Measurements from ENCODE around the gene F7. TPM values are rescaled to one million over a fixed set of nuclear protein-coding genes. Genes with fewer than 3 reads are reported as not detected.

The F7 gene
- total and polyA plus RNA-seq, 2 donors, result 0.14 to 0.24 TPM

DNA sequence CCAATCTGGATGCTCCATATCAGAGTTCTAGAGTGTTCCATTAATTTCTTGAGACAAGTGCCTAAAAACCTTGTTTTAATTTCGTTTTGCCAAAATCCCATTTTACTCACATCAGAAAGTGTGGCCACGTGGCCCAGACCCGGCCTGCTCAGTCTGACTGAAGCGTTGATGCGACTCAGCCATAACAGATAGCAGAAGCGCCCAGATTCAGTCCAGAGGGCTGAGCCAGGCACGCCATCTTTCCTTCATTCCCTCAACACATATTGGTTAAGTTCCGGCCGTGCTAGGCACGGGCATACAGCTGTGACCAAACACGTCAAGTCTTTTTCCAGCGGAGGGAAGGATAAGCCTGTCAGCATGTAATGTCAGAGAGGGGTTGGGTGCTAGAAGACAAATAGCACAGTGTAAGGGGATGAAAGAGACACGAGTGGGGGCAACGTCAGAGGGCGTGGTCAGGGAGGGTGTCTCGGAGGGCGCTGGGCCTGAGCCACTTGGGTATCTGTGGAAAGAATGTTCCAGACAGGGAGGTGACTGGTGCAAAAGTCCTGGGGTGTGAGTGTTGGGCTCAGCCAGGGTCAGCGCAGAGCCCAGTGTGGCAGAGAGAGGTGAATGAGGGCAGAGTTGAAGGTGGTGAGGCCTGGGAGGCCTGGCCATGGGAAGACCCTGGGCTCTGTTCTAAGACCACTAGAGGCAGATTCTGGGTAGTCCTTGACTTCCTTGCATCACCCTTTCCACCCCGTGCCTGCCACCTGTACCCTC, 20.1 kb downstream of the F7 start:
- H3K4me1 ChIP-seq (ENCODE audit: control insufficient read depth in 2 of 2, insufficient read depth in 2 of 2, low read length in 2 of 2), result peaks cover 0 to 4% of the 10 kb centered on the region in 2 donors
- no peak for DNase-seq (ENCODE audit: low read depth in 6 of 9, low spot score in 9 of 9)
- whole genome bisulfite sequencing, result 94% methylated on average over 19 of the region's 19 CpGs
- peaks cover 2 to 12% of the 10 kb centered on the region in 2 donors for H3K9me3 ChIP-seq (ENCODE audit: control insufficient read depth in 2 of 2, insufficient read depth in 1 of 2, low read length in 1 of 2)
- peaks cover 9 to 34% of the 10 kb centered on the region in 2 donors for H3K27me3 ChIP-seq (ENCODE audit: control insufficient read depth in 2 of 2, insufficient read depth in 1 of 2, low read length in 1 of 2)
- no peaks in the 10 kb centered on the region for H3K36me3 ChIP-seq (ENCODE audit: control insufficient read depth in 2 of 2, insufficient read depth in 2 of 2, low read length in 1 of 2)
- no peak overlapping the region for H3K27ac ChIP-seq (ENCODE audit: low read depth in 1 of 2, low read length in 1 of 2)
- H3K4me3 ChIP-seq (ENCODE audit: low read length in 2 of 2), result no peak overlapping the region

DNA sequence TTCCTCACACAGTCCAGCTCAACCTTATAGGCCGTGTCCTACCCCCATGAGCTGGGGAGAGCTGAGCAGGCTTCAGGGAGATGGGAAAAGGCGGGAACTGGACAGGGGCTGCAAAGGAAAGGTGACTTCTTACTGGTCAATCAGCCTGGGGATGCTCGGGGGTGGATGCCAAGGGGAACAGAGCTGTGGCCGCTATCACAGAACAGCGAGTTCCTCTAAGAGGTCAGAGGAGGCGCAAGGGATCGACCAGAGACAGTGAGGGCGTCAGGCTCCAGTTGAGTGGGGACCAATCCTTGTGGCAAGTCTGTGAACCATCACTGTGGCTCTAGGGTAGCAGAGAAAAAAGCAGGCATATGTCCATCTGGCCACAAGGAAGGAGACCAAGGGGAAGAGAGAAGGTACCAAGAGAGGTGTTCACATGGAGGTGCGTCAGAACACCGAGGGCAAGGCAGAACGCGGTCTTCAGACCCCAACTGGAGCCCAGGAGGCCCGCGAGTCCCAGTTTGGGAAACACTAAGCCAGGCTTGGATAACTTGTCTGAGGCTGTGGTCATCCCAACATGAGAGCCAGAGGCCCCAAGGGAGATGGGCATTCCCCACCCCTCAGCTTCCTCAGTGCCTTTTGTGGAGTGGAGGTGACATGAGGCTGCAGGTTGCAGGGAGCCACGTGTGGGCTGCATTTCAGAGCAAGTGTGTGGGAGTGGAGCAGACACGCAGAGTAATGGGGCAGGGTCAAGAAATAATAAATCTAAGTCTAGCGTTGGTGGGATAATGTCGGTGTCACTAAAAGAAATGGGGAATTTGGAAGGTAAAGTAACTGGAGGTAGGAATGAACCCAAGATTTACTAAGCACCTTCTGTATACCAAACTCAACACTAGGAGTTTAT, 20.9 kb downstream of the F7 start:
- no peaks in the 10 kb centered on the region for H3K36me3 ChIP-seq (ENCODE audit: control insufficient read depth in 2 of 2, insufficient read depth in 2 of 2, low read length in 1 of 2)
- H3K27me3 ChIP-seq (ENCODE audit: control insufficient read depth in 2 of 2, insufficient read depth in 1 of 2, low read length in 1 of 2), result peaks cover 9 to 38% of the 10 kb centered on the region in 2 donors
- 92% methylated on average over 18 of the region's 18 CpGs for WGBS
- peaks cover 2 to 12% of the 10 kb centered on the region in 2 donors for H3K9me3 ChIP-seq (ENCODE audit: control insufficient read depth in 2 of 2, insufficient read depth in 1 of 2, low read length in 1 of 2)
- H3K4me1 ChIP-seq (ENCODE audit: control insufficient read depth in 2 of 2, insufficient read depth in 2 of 2, low read length in 2 of 2), result peaks cover 0 to 4% of the 10 kb centered on the region in 2 donors
- no peak for DNase-seq (ENCODE audit: low read depth in 6 of 9, low spot score in 9 of 9)
- no peak overlapping the region for H3K4me3 ChIP-seq (ENCODE audit: low read length in 2 of 2)
- H3K27ac ChIP-seq (ENCODE audit: low read depth in 1 of 2, low read length in 1 of 2), result no peak overlapping the region

DNA sequence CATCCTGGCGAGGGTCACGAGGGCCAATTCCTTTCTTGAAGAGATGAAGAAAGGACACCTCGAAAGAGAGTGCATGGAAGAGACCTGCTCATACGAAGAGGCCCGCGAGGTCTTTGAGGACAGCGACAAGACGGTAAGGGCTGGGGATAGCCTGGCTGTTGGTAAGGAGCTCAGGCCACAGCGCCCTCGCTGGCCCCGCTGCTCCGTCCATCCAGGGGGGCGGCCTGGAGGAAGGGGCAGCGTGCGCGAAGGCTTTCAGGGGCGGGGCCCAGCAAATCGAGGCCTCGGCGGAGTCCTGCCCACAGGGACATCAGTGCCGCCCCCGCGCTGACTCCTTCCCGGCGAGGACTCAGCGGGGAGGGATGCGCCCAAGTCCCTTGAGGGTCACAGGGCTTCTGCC, 23.9 kb downstream of the F7 start:
- Histone ChIP-seq H3K4me1 (ENCODE audit: control insufficient read depth in 2 of 2, insufficient read depth in 2 of 2, low read length in 2 of 2) (peaks cover 0 to 4% of the 10 kb centered on the region in 2 donors), H3K27ac (ENCODE audit: low read depth in 1 of 2, low read length in 1 of 2) (no peak overlapping the region), H3K4me3 (ENCODE audit: low read length in 2 of 2) (peak overlapping the region in 1 of 2 donors; percentile 30), H3K9me3 (ENCODE audit: control insufficient read depth in 2 of 2, insufficient read depth in 1 of 2, low read length in 1 of 2) (peaks cover 2 to 12% of the 10 kb centered on the region in 2 donors), H3K36me3 (ENCODE audit: control insufficient read depth in 2 of 2, insufficient read depth in 2 of 2, low read length in 1 of 2) (no peaks in the 10 kb centered on the region), H3K27me3 (ENCODE audit: control insufficient read depth in 2 of 2, insufficient read depth in 1 of 2, low read length in 1 of 2) (peaks cover 9 to 41% of the 10 kb centered on the region in 2 donors)
- 70% methylated on average over 27 of the region's 27 CpGs for WGBS
- DNase-seq (ENCODE audit: low read depth in 6 of 9, low spot score in 9 of 9), result no peak

DNA sequence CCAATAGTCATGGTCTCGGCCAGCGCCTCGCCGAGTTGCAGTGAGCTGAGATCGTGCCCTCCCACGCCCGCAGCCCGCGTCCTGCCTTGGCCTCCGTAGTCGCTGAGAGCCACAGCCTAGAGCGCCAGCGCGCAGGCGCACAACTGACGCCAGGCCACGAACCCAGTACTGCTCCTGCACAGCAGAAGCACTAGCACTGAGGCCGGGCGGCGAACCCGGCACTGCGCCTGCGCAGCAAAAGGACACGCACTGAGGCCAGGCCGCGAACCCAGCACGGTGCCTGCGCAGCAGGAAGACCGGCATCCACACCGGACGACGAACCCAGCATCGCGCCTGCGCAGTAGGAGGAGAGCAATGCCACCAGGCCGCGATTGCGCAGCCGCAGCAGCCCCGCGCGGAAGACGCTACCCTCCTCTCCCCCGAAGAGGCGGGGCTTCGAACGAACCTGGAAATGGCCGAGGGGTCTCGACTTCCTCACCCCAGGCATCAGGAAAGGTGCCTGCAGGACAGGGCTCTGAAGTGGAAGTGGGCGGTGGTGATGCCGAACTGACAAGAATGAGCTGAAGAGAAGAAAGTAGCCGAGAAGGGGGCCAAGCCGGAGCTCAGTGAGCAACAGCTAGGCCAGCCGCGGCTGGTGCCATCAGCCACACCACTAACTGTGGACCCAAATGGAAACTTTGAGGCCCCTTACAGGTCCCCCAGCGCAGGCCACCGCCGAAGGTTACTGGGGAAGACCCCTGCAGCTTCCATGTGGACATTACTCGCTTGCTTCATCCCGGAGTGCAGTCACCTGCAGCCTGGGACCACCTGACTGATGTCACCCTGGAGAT, 24.5 kb downstream of the F7 start:
- H3K27me3 ChIP-seq (ENCODE audit: control insufficient read depth in 2 of 2, insufficient read depth in 1 of 2, low read length in 1 of 2), result peaks cover 9 to 41% of the 10 kb centered on the region in 2 donors
- H3K27ac ChIP-seq (ENCODE audit: low read depth in 1 of 2, low read length in 1 of 2), result no peak overlapping the region
- peaks cover 2 to 12% of the 10 kb centered on the region in 2 donors for H3K9me3 ChIP-seq (ENCODE audit: control insufficient read depth in 2 of 2, insufficient read depth in 1 of 2, low read length in 1 of 2)
- WGBS, result 48% methylated on average over 60 of the region's 60 CpGs
- H3K4me3 ChIP-seq (ENCODE audit: low read length in 2 of 2), result peak overlapping the region in 1 of 2 donors; percentile 30
- no peaks in the 10 kb centered on the region for H3K36me3 ChIP-seq (ENCODE audit: control insufficient read depth in 2 of 2, insufficient read depth in 2 of 2, low read length in 1 of 2)
- DNase-seq (ENCODE audit: low read depth in 6 of 9, low spot score in 9 of 9), result peak in 2 of 9 donors; percentile 24 to 31
- peaks cover 0 to 4% of the 10 kb centered on the region in 2 donors for H3K4me1 ChIP-seq (ENCODE audit: control insufficient read depth in 2 of 2, insufficient read depth in 2 of 2, low read length in 2 of 2)

DNA sequence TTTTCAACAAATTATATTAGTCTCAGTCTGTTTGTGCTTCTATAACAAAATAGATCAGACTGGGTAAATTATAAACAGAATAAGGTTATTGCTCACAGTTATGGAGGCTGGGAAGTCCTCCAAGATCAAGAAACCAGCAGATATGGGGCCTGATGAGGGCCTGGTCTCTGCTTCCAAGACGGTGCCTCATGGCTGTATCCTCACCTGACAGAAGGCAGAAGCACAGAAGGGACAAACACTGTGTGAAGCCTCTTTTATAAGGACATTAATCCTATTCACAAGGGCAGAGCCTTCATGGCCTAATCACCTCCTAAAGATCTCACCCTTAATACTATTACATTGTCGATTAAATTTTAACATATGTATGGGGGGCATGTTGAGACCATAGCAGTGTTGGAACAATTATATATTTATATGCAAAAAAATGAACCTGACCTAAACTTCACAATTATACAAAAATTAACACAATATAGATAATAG, 29.7 kb downstream of the F7 start:
- Histone ChIP-seq H3K9me3 (ENCODE audit: control insufficient read depth in 2 of 2, insufficient read depth in 1 of 2, low read length in 1 of 2) (peaks cover 0 to under 1% of the 10 kb centered on the region in 2 donors), H3K4me1 (ENCODE audit: control insufficient read depth in 2 of 2, insufficient read depth in 2 of 2, low read length in 2 of 2) (no peaks in the 10 kb centered on the region), H3K4me3 (ENCODE audit: low read length in 2 of 2) (no peak overlapping the region), H3K27me3 (ENCODE audit: control insufficient read depth in 2 of 2, insufficient read depth in 1 of 2, low read length in 1 of 2) (peaks cover 2 to 21% of the 10 kb centered on the region in 2 donors), H3K27ac (ENCODE audit: low read depth in 1 of 2, low read length in 1 of 2) (no peak overlapping the region), H3K36me3 (ENCODE audit: control insufficient read depth in 2 of 2, insufficient read depth in 2 of 2, low read length in 1 of 2) (no peaks in the 10 kb centered on the region)
- WGBS, result 96% methylated on average over 2 of the region's 2 CpGs
- no peak for DNase-seq (ENCODE audit: low read depth in 6 of 9, low spot score in 9 of 9)

DNA sequence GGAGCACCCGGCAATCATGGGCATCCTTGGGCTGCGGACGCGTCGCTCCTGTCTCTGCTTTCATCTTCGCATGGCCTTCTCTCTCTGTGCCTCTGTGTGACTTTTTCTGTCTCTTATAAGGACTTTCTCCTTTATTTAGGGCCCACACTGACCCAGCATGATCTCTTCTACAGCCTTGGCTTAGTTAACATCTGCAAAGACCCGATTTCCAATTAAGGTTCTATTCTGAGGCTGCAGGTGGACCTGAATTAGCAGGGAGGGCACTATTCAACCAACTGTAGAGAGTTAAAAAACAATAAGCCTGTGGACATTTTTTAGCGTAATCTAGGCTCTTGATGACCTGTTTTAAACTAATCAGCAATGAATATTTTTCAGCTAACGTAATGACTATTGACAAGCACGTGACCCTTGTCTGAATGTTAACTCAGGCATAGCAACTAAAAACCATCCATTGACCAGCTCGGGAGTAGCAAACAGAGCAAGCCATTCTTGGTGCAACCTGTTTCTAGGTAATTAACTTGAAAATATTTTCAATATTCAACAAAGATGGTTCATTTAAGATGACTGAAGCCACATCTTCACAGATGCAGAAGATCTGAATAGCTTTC, 32.2 kb downstream of the F7 start:
- Histone ChIP-seq H3K36me3 (ENCODE audit: control insufficient read depth in 2 of 2, insufficient read depth in 2 of 2, low read length in 1 of 2) (no peaks in the 10 kb centered on the region), H3K4me3 (ENCODE audit: low read length in 2 of 2) (no peak overlapping the region), H3K27ac (ENCODE audit: low read depth in 1 of 2, low read length in 1 of 2) (no peak overlapping the region), H3K4me1 (ENCODE audit: control insufficient read depth in 2 of 2, insufficient read depth in 2 of 2, low read length in 2 of 2) (no peaks in the 10 kb centered on the region), H3K9me3 (ENCODE audit: control insufficient read depth in 2 of 2, insufficient read depth in 1 of 2, low read length in 1 of 2) (no peaks in the 10 kb centered on the region), H3K27me3 (ENCODE audit: control insufficient read depth in 2 of 2, insufficient read depth in 1 of 2, low read length in 1 of 2) (peaks cover 0 to 10% of the 10 kb centered on the region in 2 donors)
- DNase-seq (ENCODE audit: low read depth in 6 of 9, low spot score in 9 of 9), result no peak
- WGBS, result 91% methylated on average over 11 of the region's 11 CpGs

DNA sequence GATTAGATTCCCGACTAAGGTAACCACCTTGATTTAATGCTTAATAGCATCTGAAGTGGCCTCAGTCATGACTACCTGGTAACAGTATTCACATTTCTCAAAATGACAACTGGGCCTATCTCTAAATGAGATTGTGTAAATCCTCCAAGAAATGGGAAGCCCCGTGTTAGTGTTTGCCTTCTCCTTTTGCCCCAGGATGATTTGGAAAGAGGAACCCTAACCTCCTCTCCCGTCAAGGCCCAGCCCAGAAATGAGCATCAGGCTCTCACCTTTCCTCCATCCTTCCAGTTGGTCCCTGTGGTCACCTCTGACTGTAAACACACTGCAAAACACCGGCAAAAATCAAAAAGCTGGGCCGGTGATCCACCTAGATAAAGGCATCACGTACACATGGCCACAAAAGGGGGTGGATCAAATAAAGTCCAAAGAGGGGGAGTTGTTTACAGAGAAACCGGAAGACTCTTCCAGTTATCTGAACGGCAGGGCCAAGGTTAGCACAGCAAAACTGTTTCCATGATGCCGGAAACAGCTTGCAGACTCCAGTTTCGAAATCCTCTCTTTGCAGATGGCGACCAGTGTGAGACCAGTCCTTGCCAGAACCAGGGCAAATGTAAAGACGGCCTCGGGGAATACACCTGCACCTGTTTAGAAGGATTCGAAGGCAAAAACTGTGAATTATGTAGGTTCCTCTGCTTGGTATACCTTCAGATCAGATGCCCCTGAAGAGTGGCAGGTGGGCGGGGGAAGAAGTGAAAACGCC, 33.4 kb downstream of the F7 start:
- no peaks in the 10 kb centered on the region for H3K36me3 ChIP-seq (ENCODE audit: control insufficient read depth in 2 of 2, insufficient read depth in 2 of 2, low read length in 1 of 2)
- H3K27me3 ChIP-seq (ENCODE audit: control insufficient read depth in 2 of 2, insufficient read depth in 1 of 2, low read length in 1 of 2), result peaks cover 0 to 10% of the 10 kb centered on the region in 2 donors
- H3K4me1 ChIP-seq (ENCODE audit: control insufficient read depth in 2 of 2, insufficient read depth in 2 of 2, low read length in 2 of 2), result no peaks in the 10 kb centered on the region
- 92% methylated on average over 16 of the region's 16 CpGs for WGBS
- H3K27ac ChIP-seq (ENCODE audit: low read depth in 1 of 2, low read length in 1 of 2), result no peak overlapping the region
- H3K9me3 ChIP-seq (ENCODE audit: control insufficient read depth in 2 of 2, insufficient read depth in 1 of 2, low read length in 1 of 2), result no peaks in the 10 kb centered on the region
- no peak for DNase-seq (ENCODE audit: low read depth in 6 of 9, low spot score in 9 of 9)
- H3K4me3 ChIP-seq (ENCODE audit: low read length in 2 of 2), result no peak overlapping the region

DNA sequence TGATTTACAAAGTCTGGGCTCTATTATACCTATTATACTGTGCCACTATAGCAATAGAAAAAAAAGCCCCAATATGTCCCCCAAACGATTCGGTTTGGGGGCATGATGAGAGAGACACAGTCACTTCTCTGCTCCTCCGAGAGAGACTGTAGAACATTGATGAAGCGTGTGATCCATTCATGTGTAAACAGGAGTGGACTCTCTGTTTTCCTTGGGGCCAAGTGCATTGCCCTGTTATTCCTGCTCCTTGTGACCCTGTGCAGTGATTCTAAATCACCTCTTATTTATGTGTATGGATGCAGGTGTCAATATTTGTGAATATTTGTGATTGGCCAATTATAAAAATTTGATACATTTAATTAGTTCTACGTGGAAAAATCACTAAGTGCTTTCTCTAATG, 34.0 kb downstream of the F7 start:
- 92% methylated on average over 5 of the region's 5 CpGs for WGBS
- Histone ChIP-seq H3K9me3 (ENCODE audit: control insufficient read depth in 2 of 2, insufficient read depth in 1 of 2, low read length in 1 of 2) (no peaks in the 10 kb centered on the region), H3K36me3 (ENCODE audit: control insufficient read depth in 2 of 2, insufficient read depth in 2 of 2, low read length in 1 of 2) (no peaks in the 10 kb centered on the region), H3K27me3 (ENCODE audit: control insufficient read depth in 2 of 2, insufficient read depth in 1 of 2, low read length in 1 of 2) (peaks cover 0 to 10% of the 10 kb centered on the region in 2 donors), H3K27ac (ENCODE audit: low read depth in 1 of 2, low read length in 1 of 2) (no peak overlapping the region), H3K4me3 (ENCODE audit: low read length in 2 of 2) (no peak overlapping the region), H3K4me1 (ENCODE audit: control insufficient read depth in 2 of 2, insufficient read depth in 2 of 2, low read length in 2 of 2) (no peaks in the 10 kb centered on the region)
- DNase-seq (ENCODE audit: low read depth in 6 of 9, low spot score in 9 of 9), result no peak
